Activated naive CD4-positive, alpha-beta T cell treated with anti-CD3 and anti-CD28 coated beads, Interleukin-2, amount 10 ng/mL, durations not matched to agents 7 days and 5 days (primary cell): Measurements from ENCODE around the gene LILRB5.

ENCODE experiments used
- CTCF ChIA-PET: fragments of 350-600 bp; sonication (Branson Sonifier 250); formaldehyde crosslinking; loops from one replicate; lab custom pipeline; 2021; ENCODE audit warnings: antibody characterized with exemption; lab: Charles Lee
- DNase-seq: peaks from one replicate; pipeline ENCODE4 v3.0.0-alpha.2; 2020
- H3K27ac Mint-ChIP-seq: one replicate; pipeline ENCODE4 v1.8.0; 2021; ENCODE audit warnings: mild to moderate bottlenecking, moderate library complexity, mixed read lengths
- H3K27me3 Mint-ChIP-seq: one replicate; pipeline ENCODE4 v1.8.0; 2021; ENCODE audit warnings: mild to moderate bottlenecking, mixed read lengths
- H3K36me3 Mint-ChIP-seq: one replicate; pipeline ENCODE4 v1.8.0; 2021; ENCODE audit warnings: mixed read lengths
- H3K4me1 Mint-ChIP-seq: one replicate; pipeline ENCODE4 v1.8.0; 2021; ENCODE audit warnings: mixed read lengths
- H3K4me3 Mint-ChIP-seq: one replicate; pipeline ENCODE4 v1.8.0; 2021; ENCODE audit warnings: mild to moderate bottlenecking, moderate library complexity, mixed read lengths
- H3K9me3 Mint-ChIP-seq: one replicate; pipeline ENCODE4 v1.8.0; 2021; ENCODE audit warnings: mixed read lengths

The LILRB5 gene

DNA sequence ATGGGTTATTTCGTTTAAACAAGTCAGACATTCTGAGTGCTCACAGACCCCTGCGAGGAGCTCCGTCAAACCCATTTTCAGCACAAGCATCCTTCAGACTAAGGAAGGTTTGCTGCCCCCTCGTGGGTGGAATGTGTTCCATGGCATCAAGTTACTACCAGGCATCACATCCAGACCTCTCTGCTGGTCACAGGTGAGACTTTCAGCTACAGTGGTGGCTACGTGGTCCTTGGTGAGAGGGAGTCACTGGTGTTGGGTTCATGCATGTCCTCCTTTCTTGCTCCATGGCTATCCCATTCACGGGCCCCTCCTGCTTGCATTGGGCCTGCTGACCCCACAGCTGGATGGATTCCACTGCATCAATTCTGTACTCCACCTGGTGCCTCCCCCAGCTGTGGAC, 9.1 kb upstream of the LILRB5 start:
- Mint-ChIP-seq H3K4me3 (no peak overlapping the region), H3K4me1 (no peaks in the 10 kb centered on the region), H3K27ac (no peak overlapping the region), H3K9me3 (no peaks in the 10 kb centered on the region), H3K36me3 (no peaks in the 10 kb centered on the region), H3K27me3 (peaks cover 27% of the 10 kb centered on the region)
- CTCF ChIA-PET = interaction anchor here (0.9 to 3.3 kb wide), 18 partner anchors 9 to 126 kb away, joined by 3 to 16 read pairs (median 5); partner anchors contain the start of genes LENG1, LILRB5 and TMC4
- DNase-seq = peak; percentile 84

DNA sequence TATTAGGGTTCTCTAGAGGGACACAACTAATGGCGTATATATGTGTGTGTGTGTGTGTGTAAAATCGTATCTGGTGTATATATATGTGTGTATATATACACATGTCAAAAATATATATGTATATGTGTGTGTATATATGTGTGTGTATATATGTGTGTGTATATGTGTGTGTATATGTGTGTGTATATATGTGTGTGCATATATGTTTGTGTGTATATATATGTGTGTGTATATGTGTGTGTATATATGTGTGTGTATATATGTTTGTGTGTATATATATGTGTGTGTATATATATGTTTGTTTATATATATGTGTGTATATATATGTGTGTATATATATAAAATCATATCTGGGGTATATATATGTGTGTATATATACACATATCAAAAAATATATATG, 5.4 kb upstream of the LILRB5 start:
- H3K4me3 Mint-ChIP-seq = no peak overlapping the region
- no peak for DNase-seq
- no peak overlapping the region for H3K27ac Mint-ChIP-seq
- H3K4me1 Mint-ChIP-seq = no peaks in the 10 kb centered on the region
- H3K36me3 Mint-ChIP-seq = no peaks in the 10 kb centered on the region
- H3K9me3 Mint-ChIP-seq = no peaks in the 10 kb centered on the region
- peaks cover 38% of the 10 kb centered on the region for H3K27me3 Mint-ChIP-seq
- CTCF ChIA-PET = interaction anchor here (0.6 kb wide), 1 partner anchor 50 kb away, joined by 4 read pairs; no protein-coding TSS in a partner anchor

DNA sequence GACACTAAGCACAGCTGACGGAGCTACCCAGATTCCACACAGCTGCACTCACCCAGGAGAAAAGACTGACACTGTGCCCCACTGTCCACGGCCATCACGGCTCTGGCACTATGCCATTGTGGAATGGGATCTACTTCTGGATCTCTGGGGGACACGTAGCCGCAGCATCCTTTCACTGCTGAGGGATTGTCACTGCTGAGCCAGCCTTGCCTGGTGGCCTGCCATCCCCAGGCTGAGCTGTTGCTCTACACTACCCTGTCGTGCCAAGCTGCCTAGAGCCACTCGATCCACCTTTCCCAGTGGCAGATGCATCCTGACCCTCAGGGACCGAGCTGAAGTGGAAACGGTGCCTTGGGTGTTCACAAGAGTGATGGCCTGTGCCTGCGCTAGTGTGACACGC, 5.0 kb upstream of the LILRB5 start:
- Mint-ChIP-seq H3K27me3 (peaks cover 41% of the 10 kb centered on the region), H3K27ac (no peak overlapping the region), H3K4me1 (no peaks in the 10 kb centered on the region), H3K4me3 (no peak overlapping the region), H3K9me3 (no peaks in the 10 kb centered on the region), H3K36me3 (no peaks in the 10 kb centered on the region)
- CTCF ChIA-PET = interaction anchor here (0.6 kb wide), 1 partner anchor 50 kb away, joined by 4 read pairs; no protein-coding TSS in a partner anchor
- no peak for DNase-seq

DNA sequence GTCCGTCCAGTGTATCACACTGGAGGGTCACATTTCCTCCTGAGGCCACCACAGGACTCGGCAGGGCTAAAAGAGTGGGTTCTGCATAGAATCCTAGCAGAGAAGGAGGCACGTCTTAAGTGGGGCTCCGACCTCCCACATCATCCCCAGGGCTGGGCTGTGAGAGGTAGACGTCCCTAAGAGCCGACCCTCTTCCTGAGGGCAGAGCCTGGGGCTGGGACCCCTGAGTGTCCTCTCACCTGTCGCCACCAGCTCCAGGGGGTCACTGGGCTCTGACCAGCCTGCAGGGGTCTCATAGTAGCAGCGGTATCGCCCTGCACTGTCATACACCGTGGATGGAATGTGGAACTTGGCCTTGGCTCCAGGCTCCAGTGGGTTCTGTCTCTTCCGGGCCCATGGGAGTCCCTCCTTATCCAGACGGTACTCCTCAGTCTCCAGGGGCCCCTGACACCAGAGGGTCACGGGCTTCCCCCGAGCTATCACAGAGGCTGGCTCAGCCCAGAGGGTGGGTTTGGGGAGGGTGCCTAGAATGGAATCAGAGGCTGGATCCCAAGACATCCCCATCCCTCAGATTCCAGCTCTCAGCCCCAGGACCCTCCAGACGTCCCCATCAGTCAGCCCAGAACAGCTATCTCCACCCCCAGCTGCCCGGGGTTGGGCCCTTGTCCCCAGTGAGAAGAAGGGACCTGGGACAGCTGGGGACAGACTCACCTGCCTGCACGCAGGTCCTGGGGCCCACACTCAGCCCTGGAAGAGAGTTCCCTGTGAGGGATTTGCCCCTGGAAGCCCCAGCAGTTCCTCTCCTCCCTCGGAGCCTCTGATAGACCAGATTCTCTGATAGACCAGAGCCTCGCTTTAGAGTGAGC, 590 bp downstream of the LILRB5 start:
- peaks cover 55% of the 10 kb centered on the region for H3K27me3 Mint-ChIP-seq
- no peaks in the 10 kb centered on the region for H3K4me1 Mint-ChIP-seq
- CTCF ChIA-PET = interaction anchor here (0.8 to 2.1 kb wide), 2 partner anchors 10 to 1384 kb away, joined by 3 to 8 read pairs; no protein-coding TSS in a partner anchor
- no peaks in the 10 kb centered on the region for H3K36me3 Mint-ChIP-seq
- H3K27ac Mint-ChIP-seq = no peak overlapping the region
- H3K4me3 Mint-ChIP-seq = no peak overlapping the region
- no peaks in the 10 kb centered on the region for H3K9me3 Mint-ChIP-seq
- no peak for DNase-seq

DNA sequence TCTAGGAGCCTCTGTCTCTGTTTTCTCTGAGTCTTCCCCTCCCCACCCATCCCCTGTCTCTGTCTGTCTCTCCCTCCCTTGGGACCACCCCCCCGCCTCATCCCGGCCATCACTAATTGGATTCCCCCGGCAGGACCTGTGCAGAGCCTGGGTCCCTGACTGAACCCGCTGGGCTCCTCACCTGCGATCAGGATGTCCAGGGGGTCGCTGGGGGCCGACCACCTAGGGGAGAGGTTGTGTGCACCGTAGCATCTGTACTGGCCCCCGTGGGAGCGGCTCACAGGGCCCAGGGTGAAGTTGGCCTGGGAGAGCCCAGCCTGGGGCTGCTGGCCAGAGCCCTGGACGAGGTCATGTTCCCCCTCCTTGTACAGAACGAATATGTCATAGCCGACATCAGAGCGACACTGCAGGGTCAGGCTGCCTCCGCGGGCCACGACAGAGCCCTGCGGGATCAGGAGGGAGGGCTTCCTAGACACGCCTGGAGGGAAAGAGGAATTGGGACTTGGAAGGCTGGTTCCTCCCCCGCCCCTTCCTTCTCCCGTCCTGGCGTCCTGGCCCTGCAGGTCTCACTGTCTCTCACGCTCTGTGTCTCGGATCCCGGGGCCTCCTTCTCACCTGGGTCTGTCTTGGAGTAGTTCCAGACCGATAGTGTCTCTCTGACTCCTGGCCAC, 1.8 kb downstream of the LILRB5 start:
- DNase-seq = no peak
- no peak overlapping the region for H3K4me3 Mint-ChIP-seq
- CTCF ChIA-PET = no interaction called here
- H3K4me1 Mint-ChIP-seq = no peaks in the 10 kb centered on the region
- H3K27ac Mint-ChIP-seq = no peak overlapping the region
- H3K9me3 Mint-ChIP-seq = no peaks in the 10 kb centered on the region
- peaks cover 60% of the 10 kb centered on the region for H3K27me3 Mint-ChIP-seq
- no peaks in the 10 kb centered on the region for H3K36me3 Mint-ChIP-seq

DNA sequence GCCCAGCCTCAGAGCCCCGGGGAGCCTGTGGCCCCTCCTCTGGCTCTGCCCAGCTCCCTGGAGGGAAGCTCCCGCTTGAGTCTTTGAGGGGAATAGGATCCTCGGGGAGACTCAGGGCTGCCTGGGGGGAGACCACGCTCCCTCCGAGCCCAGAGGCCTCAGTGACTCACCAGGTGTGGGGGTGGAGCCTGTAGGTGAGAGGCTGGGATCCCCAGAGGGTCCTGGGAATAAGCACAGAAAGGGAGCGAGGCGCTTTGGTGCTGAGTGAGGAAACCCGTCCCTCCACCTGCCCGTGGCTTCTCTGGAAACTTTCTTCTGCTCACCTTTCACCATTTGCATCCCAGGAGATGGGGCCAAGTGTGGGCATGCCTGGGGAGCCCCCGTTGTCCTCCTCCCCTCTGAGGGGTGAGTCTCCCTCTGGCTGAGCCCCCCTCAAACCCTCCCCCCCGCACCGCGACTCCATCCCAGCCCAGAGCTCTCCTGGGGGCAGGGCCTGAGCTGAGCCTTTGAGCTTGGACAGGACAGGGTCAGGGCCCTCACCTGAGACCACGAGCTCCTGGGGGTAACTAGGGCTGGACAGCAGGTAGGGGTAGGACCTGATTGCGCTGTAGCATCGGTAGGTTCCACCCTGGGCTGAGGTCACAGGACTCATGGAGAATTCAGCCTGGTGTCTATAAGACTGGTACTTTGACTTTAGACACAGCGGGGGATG, 2.7 kb downstream of the LILRB5 start:
- no peaks in the 10 kb centered on the region for H3K4me1 Mint-ChIP-seq

DNA sequence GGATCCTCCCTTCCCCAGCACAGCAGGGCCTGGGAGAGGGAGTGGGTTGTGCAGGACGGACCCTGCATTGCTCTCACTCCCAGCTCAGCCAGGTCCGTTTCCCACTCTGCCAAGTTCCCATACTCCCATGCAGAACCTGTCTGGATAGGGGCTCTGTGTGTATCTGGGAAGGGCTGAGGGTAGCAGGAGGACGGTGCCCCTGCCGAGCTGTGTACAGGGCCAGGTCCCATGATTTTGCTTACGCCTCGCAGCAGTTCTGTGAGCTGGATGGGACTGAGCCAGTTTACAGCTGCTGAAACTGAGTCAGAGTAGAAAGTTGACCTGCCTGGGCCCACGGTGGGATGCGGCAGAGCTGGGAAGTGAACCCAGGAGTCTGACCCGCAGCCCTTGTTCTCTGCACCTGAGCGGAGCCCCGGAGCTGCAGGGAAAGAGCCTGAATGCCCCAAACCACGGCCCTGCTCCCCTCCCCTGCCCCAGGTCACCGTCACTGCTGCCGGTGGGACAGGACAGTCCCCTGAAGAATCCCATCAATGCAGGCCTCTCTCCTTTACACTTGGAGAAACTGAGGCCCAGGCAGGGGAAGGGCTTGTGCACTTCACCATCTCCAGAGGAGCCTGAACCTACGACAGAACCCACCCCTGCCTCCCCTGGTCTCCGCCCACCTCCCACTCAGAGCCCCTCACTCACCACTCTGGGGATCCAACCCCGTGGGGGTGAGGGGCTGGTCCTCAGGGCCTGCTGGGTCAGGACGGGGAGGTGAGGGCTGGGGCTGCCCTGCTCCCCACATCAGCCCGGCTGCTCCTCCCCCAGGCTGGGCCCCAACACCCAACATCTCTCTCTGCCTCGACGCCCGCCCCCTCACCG, 3.5 kb downstream of the LILRB5 start:
- Mint-ChIP-seq H3K4me1 (peaks cover under 1% of the 10 kb centered on the region), H3K27me3 (peaks cover 51% of the 10 kb centered on the region), H3K36me3 (no peaks in the 10 kb centered on the region), H3K9me3 (no peaks in the 10 kb centered on the region), H3K4me3 (no peak overlapping the region), H3K27ac (no peak overlapping the region)
- no peak for DNase-seq
- CTCF ChIA-PET = no interaction called here

More for the DNA sequence above, 2.7 kb downstream of the LILRB5 start:
- no peaks in the 10 kb centered on the region for H3K9me3 Mint-ChIP-seq
- no peak overlapping the region for H3K4me3 Mint-ChIP-seq
- CTCF ChIA-PET = no interaction called here
- DNase-seq = no peak
- H3K36me3 Mint-ChIP-seq = no peaks in the 10 kb centered on the region
- no peak overlapping the region for H3K27ac Mint-ChIP-seq
- peaks cover 54% of the 10 kb centered on the region for H3K27me3 Mint-ChIP-seq

DNA sequence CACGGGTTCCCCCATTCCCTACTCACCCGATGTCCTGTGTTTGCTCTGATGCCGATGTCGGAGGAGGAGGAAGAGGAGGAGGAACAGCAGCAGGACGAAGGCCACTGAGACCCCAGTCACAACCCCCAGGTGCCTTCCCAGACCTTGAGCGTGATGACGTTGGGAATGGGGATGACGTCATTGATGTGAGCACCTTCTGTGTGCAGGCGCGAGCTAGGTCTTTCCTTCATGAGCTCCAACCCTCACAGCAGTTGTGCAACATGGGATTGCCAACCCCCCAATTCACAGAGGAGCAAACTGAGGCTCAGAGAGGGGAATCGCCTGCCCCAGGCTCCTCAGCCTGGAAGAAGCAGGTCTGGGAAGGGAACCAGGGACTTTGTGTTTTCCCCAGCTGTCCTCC, 4.2 kb downstream of the LILRB5 start:
- no peaks in the 10 kb centered on the region for H3K36me3 Mint-ChIP-seq
- CTCF ChIA-PET = no interaction called here
- H3K27me3 Mint-ChIP-seq = peaks cover 53% of the 10 kb centered on the region
- no peak overlapping the region for H3K27ac Mint-ChIP-seq
- no peak for DNase-seq
- H3K9me3 Mint-ChIP-seq = no peaks in the 10 kb centered on the region
- peaks cover 7% of the 10 kb centered on the region for H3K4me1 Mint-ChIP-seq
- no peak overlapping the region for H3K4me3 Mint-ChIP-seq

DNA sequence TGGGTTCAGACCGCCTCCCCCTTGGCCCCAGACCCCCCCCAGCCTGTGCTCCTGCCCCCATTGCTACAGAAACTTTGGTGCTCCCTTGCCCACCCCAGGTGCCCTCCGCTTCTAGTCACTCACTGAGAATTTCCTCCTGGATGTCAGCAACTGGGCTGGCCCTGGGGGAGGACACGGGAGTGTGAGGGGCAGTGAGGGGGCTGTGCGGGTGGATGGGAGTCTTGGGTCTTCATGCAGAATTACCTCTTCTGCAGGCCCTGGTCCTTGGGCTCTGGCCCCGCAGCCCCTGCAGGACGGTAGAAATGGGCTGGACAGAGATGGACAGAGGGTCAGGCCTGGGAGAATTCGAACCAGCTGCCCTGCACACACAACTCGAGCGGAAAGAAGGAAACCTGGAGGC, 4.8 kb downstream of the LILRB5 start:
- Mint-ChIP-seq H3K4me1 (peaks cover 12% of the 10 kb centered on the region), H3K27me3 (peaks cover 52% of the 10 kb centered on the region), H3K9me3 (no peaks in the 10 kb centered on the region), H3K27ac (no peak overlapping the region), H3K4me3 (no peak overlapping the region), H3K36me3 (no peaks in the 10 kb centered on the region)
- CTCF ChIA-PET = no interaction called here
- DNase-seq = no peak

DNA sequence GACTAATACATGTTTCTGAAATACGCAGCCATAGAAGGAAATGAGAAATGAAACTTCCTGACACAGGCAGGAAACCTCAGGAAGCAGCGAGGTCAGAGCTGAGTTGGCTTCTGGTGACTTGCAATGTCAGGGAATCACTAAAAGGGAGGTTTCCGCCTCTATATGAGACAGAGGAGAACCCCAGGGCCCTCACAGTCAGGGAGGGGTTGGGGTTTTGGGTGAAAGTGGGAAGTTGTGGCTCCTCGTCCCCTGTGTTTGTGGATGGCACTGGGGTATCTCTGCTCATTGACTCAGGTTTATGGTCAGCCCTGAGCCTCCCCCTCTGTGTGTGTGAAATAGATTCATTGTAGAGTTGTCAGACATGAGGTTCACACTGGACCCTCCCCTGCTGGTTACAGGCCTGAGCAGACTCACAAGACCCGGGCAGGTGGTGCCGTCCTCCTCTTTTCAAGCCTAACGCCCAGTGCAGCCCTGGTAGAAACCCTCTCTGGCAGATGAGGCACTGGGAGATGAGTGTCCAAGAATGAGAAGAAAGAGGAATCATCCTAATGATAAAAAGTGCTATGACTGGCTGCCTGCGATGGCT, 9.0 kb downstream of the LILRB5 start:
- peak; percentile 47 for DNase-seq
- Mint-ChIP-seq H3K27ac (no peak overlapping the region), H3K27me3 (peaks cover 53% of the 10 kb centered on the region)

DNA sequence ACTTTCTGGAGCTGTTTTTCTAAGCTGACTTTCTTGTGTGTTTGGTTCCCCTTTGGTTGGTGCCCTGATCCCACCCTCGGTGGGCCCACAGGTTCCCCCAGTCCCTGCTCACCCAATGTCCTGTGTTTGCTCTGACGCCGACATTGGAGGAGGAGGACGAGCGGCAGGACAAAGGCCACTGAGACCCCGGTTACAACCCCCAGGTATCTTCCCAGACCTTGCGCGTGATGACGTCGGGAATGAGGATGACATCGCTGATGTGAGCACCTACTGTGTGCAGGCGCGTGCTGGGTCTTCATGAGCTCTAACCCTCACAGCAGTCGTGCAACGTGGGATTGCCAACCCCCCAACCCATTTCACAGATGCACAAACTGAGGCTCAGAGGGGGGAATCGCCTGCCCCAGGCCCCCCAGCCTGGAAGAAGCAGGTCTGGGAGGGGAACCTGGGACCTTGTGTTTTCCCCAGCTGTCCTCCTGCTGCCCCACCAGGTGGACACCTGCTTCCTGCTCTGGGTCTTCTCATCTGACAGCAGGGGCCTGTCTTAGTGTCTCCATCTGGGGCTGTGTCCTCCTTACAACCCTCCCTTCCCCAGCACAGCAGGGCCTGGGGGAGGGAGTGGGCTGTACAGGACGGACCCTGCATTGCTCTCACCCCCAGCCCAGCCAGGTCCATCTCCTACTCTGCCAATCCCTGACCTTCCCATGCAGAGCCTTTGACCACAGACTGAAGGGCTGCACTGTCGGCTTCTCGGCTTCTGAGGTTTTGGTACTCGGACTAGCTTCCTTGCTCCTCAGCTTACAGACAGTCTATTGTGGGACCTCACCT, 9.8 kb downstream of the LILRB5 start:
- H3K36me3 Mint-ChIP-seq = no peaks in the 10 kb centered on the region
- no peak overlapping the region for H3K4me3 Mint-ChIP-seq
- no peaks in the 10 kb centered on the region for H3K9me3 Mint-ChIP-seq
- CTCF ChIA-PET = interaction anchor here (1.0 kb wide), 1 partner anchor 18 kb away, joined by 3 read pairs; no protein-coding TSS in a partner anchor
- peak overlapping the region; percentile 29 for H3K27ac Mint-ChIP-seq
- H3K4me1 Mint-ChIP-seq = peaks cover 15% of the 10 kb centered on the region
- no peak for DNase-seq
- H3K27me3 Mint-ChIP-seq = peaks cover 52% of the 10 kb centered on the region

More for the DNA sequence above, 9.0 kb downstream of the LILRB5 start:
- CTCF ChIA-PET = interaction anchor here (1.0 kb wide), 1 partner anchor 17 kb away, joined by 3 read pairs; no protein-coding TSS in a partner anchor
- Mint-ChIP-seq H3K4me1 (peaks cover 15% of the 10 kb centered on the region), H3K9me3 (no peaks in the 10 kb centered on the region), H3K36me3 (no peaks in the 10 kb centered on the region), H3K4me3 (no peak overlapping the region)

DNA sequence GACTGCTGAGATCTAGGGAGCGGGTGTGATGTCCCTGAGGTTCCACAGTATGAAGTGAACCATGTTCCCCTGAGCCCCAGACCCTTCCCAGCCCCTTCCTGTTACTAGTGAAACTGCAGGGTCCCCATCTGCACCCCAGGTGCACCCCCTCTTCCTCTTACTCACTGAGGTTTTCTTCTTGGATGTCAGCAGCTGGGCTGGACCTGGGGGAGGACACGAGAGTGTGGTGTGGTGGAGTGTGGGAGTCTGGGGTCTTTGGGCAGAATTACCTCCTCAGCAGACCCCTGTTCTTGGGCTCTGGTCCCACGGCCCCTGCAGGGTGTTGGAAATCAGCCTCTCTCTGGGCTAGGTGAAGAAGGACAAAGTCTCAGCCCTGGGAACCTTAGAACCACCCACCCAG, 11.1 kb downstream of the LILRB5 start:
- Mint-ChIP-seq H3K4me3 (no peak overlapping the region), H3K27me3 (peaks cover 41% of the 10 kb centered on the region), H3K27ac (no peak overlapping the region), H3K9me3 (no peaks in the 10 kb centered on the region), H3K36me3 (no peaks in the 10 kb centered on the region), H3K4me1 (peaks cover 15% of the 10 kb centered on the region)
- DNase-seq = no peak
- CTCF ChIA-PET = no interaction called here
